Upper lobe of left lung (tissue), 6 donors: ENCODE data around the gene ADGRD1. TPM values are rescaled to one million over a fixed set of nuclear protein-coding genes. Genes with fewer than 3 reads are reported as not detected.

Experiments used
- ATAC-seq, 2 donors: fragments of 200-7000 bp; cut with Tn5 transposase; one replicate each; pipeline ENCODE4 v1.9.1; 2022; ENCODE audit warnings: mild to moderate bottlenecking in 2 of 2, moderate library complexity in 2 of 2; ENCODE audit not compliant: low FRiP score in 2 of 2
- DNase-seq, 2 donors: peaks; one replicate each; pipeline ENCODE4 v3.0.0-alpha.2; 2019 to 2020
- H3K27ac ChIP-seq, 4 donors: fragments of 200-600 bp; sonication (generic); one replicate each; pipeline ENCODE4 v1.5.1; 2016 to 2019
- H3K27me3 ChIP-seq, 4 donors: fragments of 200-600 bp; sonication (generic); one replicate each; pipeline ENCODE4 v1.5.1; 2017 to 2019
- H3K36me3 ChIP-seq, 4 donors: fragments of 200-600 bp; sonication (generic); one replicate each; pipeline ENCODE4 v1.5.1; 2016 to 2019
- H3K4me1 ChIP-seq, 4 donors: fragments of 200-600 bp; sonication (generic); one replicate each; pipeline ENCODE4 v1.5.1; 2018 to 2019
- H3K4me3 ChIP-seq, 4 donors: fragments of 200-600 bp; sonication (generic); one replicate each; pipeline ENCODE4 v1.5.1; 2017 to 2019; ENCODE audit warnings: mild to moderate bottlenecking in 2 of 4, moderate library complexity in 1 of 4
- H3K9me3 ChIP-seq, 4 donors: fragments of 200-600 bp; sonication (generic); one replicate each; pipeline ENCODE4 v1.5.1; 2018 to 2019
- EP300 ChIP-seq, 4 donors: sonication (generic); formaldehyde crosslinking; IDR thresholded peaks; one replicate each; pipeline ENCODE4 v1.5.1; 2017; ENCODE audit warnings: antibody characterized with exemption in 4 of 4, control low read depth in 2 of 4
- POLR2A ChIP-seq, 4 donors: fragments of 450-650 bp; IDR thresholded peaks; one replicate each; pipeline ENCODE4 v1.5.1; 2016 to 2017; ENCODE audit warnings: antibody characterized with exemption in 4 of 4, mild to moderate bottlenecking in 2 of 4
- POLR2AphosphoS5 ChIP-seq, 2 donors: sonication (generic); formaldehyde crosslinking; IDR thresholded peaks; one replicate each; pipeline ENCODE4 v1.5.1; 2017; ENCODE audit warnings: antibody characterized with exemption in 2 of 2
- WGBS, 2 donors: methylation state at CpG; one replicate each; pipeline ENCODE4 v1.1.5; 2017 to 2018; 5-methylcytosine and 5-hydroxymethylcytosine counted together
- total RNA-seq, 6 donors: library from RNA; depleted of rRNA in 4 of 6; stranded (reverse); fragments of >200 nt in 4 of 6; gene quantifications; one replicate each; pipeline versions ENCODE4 v1.1.0 to v1.2.1, GENCODE V29; 2016 to 2021
- TF ChIP-seq, protein P1 (sequence below), 6 experiments: fragments of 450-650 bp in 4 of 6; fragments of 200-600 bp in 2 of 6; sonication (generic) in 2 of 6; IDR thresholded peaks; one replicate each; pipeline ENCODE4 v1.5.1; 2016 to 2019; ENCODE audit warnings: antibody characterized with exemption in 6 of 6
- donor health status: DM: no; HTN: no; CAD: no; lungs with moderate emphysema.
- donor health status: DM: no; HTN: yes; CAD: no; lungs with severe emphysema.

ADGRD1 gene
- total RNA-seq, 6 donors from 2014 or later: 84.2 to 124 (median 94.7) TPM

DNA sequence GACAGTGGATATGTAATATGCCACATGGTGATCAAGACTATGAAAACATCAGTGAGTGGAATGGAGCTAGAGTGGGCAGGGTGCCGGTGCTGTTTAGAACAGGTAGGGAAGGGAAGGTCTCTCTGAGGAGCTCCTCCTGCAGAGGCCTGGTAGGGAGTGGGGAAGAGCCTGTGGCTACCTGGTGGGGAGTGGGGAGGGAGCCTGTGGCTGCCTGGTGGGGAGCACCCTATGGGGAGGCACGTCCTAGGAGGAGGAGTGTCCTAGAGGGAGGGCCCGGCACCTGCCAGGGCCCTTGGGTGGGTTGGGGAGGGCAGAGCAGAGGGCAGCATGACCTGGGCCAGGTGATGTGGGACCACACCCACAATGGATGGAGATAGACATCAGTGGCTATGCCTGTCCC, 122.6 kb downstream of the ADGRD1 start:
- H3K4me3 ChIP-seq: no peak overlapping the region
- peaks cover 0 to 8% (median 2%) of the 10 kb centered on the region in 4 donors for H3K4me1 ChIP-seq
- peaks cover 0 to 10% (median 7%) of the 10 kb centered on the region in 4 donors for H3K36me3 ChIP-seq
- TF ChIP-seq, protein P1, sequence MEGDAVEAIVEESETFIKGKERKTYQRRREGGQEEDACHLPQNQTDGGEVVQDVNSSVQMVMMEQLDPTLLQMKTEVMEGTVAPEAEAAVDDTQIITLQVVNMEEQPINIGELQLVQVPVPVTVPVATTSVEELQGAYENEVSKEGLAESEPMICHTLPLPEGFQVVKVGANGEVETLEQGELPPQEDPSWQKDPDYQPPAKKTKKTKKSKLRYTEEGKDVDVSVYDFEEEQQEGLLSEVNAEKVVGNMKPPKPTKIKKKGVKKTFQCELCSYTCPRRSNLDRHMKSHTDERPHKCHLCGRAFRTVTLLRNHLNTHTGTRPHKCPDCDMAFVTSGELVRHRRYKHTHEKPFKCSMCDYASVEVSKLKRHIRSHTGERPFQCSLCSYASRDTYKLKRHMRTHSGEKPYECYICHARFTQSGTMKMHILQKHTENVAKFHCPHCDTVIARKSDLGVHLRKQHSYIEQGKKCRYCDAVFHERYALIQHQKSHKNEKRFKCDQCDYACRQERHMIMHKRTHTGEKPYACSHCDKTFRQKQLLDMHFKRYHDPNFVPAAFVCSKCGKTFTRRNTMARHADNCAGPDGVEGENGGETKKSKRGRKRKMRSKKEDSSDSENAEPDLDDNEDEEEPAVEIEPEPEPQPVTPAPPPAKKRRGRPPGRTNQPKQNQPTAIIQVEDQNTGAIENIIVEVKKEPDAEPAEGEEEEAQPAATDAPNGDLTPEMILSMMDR (IDR thresholded peaks at IDR 0.05): no peak
- TF ChIP-seq POLR2AphosphoS5 (IDR thresholded peaks at IDR 0.05): no peak
- no peak for TF ChIP-seq EP300 (IDR thresholded peaks at IDR 0.05)
- no peak for TF ChIP-seq POLR2A (IDR thresholded peaks at IDR 0.05)
- WGBS, 2 donors: 71 to 87% methylated on average over 3 of the region's 3 CpGs
- ATAC-seq: no peak
- H3K27me3 ChIP-seq: no peaks in the 10 kb centered on the region
- DNase-seq: no peak
- no peaks in the 10 kb centered on the region for H3K9me3 ChIP-seq
- H3K27ac ChIP-seq: no peak overlapping the region

DNA sequence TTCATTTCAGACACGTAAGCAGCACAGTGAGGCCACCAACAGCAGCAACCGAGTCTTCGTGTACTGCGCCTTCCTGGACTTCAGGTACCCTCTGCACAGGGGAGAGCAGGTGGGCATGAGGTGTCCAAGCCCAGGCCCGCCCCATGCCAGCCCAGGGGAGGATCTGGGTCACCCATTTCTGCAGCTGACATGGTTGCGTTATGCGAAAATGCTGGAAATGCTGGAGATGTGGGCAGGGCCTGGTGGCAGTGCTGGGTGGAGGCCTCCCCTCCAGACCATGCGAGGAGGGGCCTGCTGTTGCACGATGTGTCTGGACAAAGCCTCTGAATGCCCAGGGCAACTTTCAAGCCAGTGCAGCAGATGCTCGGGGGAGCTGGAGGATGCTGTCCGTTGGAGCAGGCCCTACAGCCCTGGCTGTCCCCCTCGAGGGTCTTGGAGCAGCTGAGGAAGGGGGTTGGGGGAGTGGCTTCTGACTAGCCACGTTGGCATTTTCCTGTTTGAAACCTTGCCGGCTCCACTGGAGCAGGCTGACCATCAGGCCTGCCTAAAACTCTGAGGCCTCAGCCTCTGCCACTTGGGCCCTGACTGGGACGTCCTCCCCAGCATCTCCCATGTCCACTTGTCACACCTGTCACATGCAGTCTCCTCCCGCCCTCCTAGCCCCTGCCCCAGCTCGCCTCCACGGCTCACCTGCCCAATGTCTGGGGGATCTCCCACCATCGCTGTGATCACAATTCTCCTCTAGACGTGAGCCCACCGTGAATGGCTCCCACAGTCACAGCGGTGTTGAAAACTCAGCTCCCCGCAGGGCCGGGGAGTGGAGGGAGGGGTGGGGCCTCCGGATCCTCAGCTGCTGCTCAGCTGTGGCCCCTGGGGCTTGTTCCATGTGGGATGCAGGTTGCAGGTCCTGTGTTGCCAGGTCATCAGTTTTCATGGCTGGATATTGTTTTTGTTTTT, 123.4 kb downstream of the ADGRD1 start:
- TF ChIP-seq POLR2AphosphoS5 (IDR thresholded peaks at IDR 0.05) (no peak), EP300 (IDR thresholded peaks at IDR 0.05) (no peak), POLR2A (IDR thresholded peaks at IDR 0.05) (no peak)
- TF ChIP-seq, protein P1 (IDR thresholded peaks at IDR 0.05): no peak
- peaks cover 0 to 8% (median 2%) of the 10 kb centered on the region in 4 donors for H3K4me1 ChIP-seq
- no peaks in the 10 kb centered on the region for H3K27me3 ChIP-seq
- ATAC-seq (no peak), DNase-seq (no peak)
- no peak overlapping the region for H3K4me3 ChIP-seq
- no peaks in the 10 kb centered on the region for H3K9me3 ChIP-seq
- no peak overlapping the region for H3K27ac ChIP-seq
- WGBS, 2 donors: 85 to 87% methylated on average over 25 of the region's 25 CpGs
- H3K36me3 ChIP-seq: peaks cover 0 to 10% (median 7%) of the 10 kb centered on the region in 4 donors

DNA sequence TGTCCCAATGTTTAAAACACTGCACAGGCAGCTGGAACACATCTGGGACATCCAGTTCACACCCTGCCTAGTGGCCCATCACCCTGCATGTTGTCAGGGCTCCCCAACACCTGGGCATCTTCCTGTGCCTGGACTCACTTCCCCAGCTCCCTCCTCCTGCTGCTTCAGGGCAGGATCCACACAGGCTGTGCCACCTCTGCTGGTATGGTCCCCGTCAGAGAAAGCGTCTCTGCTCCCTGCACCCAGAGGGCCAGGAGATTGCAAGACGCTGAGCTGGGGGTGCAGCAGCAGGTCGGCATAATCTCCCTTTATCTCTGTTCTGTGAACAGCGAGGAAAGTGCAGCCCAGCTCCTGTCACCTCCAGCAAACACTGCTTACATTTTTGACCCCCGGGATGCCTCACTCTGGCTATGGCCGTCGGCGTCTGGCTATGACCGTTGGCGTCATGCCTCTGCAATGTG, 124.3 kb downstream of the ADGRD1 start:
- Histone ChIP-seq H3K36me3 (peaks cover 0 to 10% (median 7%) of the 10 kb centered on the region in 4 donors), H3K9me3 (no peaks in the 10 kb centered on the region), H3K4me3 (no peak overlapping the region), H3K27ac (no peak overlapping the region), H3K4me1 (peaks cover 0 to 8% (median 2%) of the 10 kb centered on the region in 4 donors), H3K27me3 (no peaks in the 10 kb centered on the region)
- WGBS, 2 donors: 70 to 75% methylated on average over 8 to 11 of the region's 11 CpGs
- TF ChIP-seq EP300 (IDR thresholded peaks at IDR 0.05) (no peak), POLR2A (IDR thresholded peaks at IDR 0.05) (no peak), POLR2AphosphoS5 (IDR thresholded peaks at IDR 0.05) (no peak)
- TF ChIP-seq, protein P1 (IDR thresholded peaks at IDR 0.05): no peak
- DNase-seq: no peak
- no peak for ATAC-seq

DNA sequence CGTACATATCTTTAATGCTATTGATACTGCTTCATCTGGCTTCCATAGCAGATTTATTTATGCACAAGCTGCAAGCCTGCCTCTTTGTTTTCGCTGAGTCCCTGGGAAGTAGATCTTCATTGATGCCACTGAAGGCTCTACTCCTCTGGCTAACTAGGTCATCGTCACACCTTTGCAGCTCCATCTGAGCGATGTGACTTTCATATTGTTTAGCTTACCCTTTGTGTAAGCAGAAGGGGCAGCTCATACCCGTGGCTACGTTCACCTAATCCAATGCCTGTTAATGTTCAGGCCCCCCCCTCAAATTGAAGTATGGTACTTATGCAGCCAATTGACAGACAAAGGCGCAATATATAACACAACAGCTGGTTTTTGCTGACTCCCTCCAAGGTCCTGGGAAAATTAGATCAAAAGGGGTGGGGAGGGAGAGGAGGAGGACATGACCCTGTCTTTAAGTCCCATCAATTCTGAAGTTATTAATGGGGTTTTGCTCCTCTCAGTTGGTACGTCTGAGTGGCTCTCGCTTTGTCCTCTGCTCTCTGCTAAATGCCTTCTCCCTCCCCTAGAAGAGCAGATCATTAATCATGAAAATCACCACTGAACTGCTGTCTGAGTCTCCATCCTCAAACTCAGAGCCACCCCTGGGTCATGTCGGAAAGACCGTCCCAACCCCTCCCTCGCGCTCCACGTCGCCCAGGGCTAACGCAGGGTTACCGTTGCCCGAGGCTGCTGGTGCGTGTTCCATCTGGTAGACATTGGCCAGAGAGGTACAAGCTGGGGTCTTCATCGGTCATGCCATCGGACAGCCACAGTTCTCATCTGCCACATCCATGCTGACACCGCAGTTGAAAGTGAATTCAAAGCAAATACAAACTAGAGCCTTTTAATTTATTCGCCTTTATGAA, 128.8 kb downstream of the ADGRD1 start:
- no peaks in the 10 kb centered on the region for H3K9me3 ChIP-seq
- peaks cover 0 to 33% (median 11%) of the 10 kb centered on the region in 4 donors for H3K36me3 ChIP-seq
- DNase-seq (no peak), ATAC-seq (no peak)
- WGBS, 2 donors: 84 to 89% methylated on average over 23 of the region's 23 CpGs
- TF ChIP-seq POLR2AphosphoS5 (IDR thresholded peaks at IDR 0.05) (no peak), POLR2A (IDR thresholded peaks at IDR 0.05) (no peak), EP300 (IDR thresholded peaks at IDR 0.05) (no peak)
- TF ChIP-seq, protein P1 (IDR thresholded peaks at IDR 0.05): no peak
- no peak overlapping the region for H3K4me3 ChIP-seq
- H3K27me3 ChIP-seq: no peaks in the 10 kb centered on the region
- H3K27ac ChIP-seq: no peak overlapping the region
- H3K4me1 ChIP-seq: no peaks in the 10 kb centered on the region
